HG03097 (cell line): ENCODE measurements around the gene TSHZ2.
"Not testable (repeated sequence)": the region's sequence is repeated elsewhere in the genome, so short reads cannot be mapped to it uniquely, and the experiment has no call there.

Experiments used
- ATAC-seq: cut with Tn5 transposase; IDR thresholded peaks from one replicate; pipeline ENCODE4 v1.9.1; 2021; ENCODE audit not compliant: unreplicated experiment, low FRiP score

Gene TSHZ2

GRCh38 chr20:53425941-53426340 lies 453.8 kb downstream of the TSHZ2 start:
- no peak for ATAC-seq

DNA sequence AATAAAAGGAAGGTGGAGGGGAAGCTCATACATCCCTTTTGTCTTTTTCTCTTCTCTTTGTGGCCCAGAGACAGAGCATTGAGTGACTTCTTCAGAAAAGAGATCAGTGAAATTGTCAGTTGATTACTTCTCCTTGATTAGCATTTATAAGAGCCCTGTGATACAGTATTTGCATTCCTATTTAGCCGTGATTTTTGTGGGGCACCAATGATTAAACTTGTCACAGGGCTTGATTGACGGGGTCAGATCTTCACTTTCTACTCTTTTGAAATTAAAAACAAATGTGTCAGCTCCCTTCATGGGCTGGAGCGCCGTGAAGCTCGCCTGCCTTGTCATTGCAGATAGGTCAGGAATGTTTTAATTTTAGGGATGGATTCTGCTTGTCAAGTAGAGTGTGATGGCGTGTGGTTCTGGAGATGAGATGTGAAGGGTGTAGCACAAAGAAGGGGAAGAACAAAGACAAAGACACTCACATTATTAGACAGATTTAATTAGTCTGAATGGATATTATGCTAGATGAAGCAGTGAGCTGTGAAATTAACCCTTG lies 454.7 kb downstream of the TSHZ2 start:
- no peak for ATAC-seq

DNA sequence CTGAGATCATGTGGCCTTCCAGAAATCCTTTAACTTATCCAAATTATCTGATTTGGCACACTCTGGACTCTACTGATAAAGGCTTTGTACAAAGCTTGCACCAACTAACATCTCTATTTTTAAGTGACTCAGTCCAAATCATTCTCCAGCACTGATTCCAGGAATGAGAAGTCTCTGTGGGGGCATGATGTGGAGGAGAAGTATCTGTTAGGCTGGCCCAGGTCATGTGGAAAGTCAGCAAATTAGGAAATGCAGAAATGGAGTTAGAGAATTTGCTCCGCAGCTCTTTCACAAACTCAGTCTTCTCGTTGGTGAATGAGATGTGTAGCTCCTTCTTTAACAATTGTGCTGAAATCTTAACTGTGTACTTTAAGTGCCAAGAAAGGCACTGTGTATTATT lies 455.8 kb downstream of the TSHZ2 start:
- ATAC-seq = no peak

DNA sequence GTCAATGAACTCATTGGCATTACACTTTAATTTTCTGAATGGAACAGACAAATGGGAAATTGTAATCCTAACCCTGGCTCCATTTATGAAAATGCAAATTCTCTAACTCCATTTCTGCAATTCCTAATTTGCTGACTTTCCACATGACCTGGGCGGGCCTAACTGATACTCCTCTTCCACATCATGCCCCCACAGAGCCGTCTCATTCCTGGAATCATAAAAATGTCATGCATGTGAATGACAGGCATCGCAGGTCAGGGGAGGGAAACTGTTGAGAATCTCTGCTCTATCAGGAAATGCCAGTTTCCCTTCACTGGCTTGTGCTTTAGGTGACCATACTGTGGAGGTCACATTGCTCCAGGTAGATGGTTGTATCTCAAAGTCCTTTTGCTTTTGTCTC lies 456.4 kb downstream of the TSHZ2 start:
- ATAC-seq = no peak

DNA sequence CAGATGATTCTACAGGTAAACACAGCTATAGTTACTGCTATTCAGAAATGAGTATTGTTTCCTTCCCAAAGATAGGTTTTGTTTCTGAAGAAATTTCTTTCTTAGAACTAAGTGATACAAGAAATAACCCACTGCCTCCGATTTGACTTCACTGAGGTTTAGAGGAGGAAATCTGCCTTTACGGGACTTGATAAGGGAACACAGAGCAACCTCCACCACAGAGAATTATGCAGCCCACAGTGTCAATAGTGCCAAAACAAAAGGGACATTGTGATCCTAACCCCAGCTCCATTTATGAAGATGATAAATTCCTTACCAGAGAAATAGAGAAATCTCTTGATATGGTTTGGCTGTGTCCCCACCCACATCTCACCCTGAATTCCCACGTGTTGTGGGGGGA lies 456.8 kb downstream of the TSHZ2 start:
- no peak for ATAC-seq

GRCh38 chr20:53434662-53435061 lies 462.5 kb downstream of the TSHZ2 start:
- ATAC-seq = no peak

DNA sequence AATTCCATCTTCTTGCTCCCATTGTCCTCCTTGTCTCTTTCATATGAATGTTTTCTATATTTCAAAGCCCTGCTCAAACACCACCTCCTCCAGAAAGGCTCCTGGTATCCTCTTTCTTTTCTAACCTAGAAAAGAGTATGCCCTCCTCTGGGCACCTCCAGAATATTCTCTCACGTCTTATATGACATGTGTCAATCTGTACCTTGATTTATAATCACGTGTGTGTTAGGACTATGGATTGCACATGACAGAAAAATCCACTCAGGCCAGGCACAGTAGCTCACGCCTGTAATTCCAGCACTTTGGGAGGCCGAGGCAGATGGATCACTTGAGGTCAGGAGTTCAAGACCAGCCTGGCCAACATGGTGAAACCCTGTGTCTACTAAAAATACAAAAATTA lies 464.8 kb downstream of the TSHZ2 start:
- not testable (repeated sequence) for ATAC-seq

DNA sequence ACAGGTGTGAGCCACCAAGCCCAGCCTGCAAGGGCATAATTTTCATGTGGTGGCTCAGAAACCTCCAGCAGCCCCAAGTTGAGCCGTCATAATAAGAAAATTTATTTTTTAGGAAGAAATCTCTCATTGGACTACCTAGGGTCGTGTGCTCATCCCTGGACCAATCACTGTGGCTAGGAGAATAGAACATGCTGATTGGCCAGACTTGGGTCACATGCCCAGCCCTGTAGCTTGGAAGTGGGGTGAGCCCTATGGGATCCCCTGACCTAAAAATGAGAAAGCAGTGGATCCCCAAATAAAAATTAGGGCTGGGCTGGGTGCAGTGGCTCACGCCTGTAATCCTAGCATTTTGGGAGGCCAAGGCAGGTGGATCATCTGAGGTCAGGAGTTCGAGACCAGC lies 466.2 kb downstream of the TSHZ2 start:
- ATAC-seq = no peak

- ATAC-seq = no peak
Measured at GRCh38 chr20:53439046-53439445, 466.9 kb downstream of the TSHZ2 start.

DNA sequence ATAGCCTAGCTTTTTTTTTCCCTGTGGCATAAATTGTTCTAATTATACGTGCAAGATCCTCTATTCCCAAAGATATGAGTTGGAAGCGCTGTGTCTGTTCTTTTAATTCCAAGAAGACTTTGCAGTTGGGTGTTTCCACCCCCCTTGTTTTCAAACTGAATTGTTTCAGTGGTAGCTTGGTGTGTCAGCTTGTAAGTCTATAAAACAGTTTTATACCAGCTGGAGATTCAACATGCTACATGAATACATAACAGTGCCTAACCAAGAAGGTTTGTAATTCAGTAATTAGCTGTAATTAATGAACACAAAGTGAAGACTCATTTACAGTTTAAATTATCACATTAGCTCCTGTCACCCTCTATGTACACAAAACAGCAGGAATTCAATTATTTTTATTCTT lies 467.5 kb downstream of the TSHZ2 start:
- ATAC-seq = no peak

- no peak for ATAC-seq
Measured at GRCh38 chr20:53444401-53445149, 472.4 kb downstream of the TSHZ2 start.

DNA sequence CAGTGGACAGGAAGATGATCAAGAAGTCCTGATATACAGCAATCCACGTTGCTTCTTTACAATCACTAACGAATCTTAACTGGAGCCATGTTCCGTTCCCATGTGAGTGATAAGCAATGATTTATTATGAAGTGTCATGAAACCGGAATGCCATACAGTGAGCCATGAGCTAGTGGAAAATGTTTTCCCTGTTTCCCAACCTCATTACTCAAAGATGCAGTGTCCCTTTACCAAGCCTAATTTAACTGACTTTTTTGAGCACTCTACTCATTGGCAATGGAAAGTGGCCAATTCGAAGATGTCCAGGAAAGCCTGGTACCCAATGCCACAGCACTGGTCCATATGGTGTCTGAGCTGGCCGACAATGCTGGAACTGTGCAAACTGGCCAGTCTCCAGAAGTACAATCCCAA lies 473.2 kb downstream of the TSHZ2 start:
- no peak for ATAC-seq

- no peak for ATAC-seq
Measured at GRCh38 chr20:53445932-53446331, 473.8 kb downstream of the TSHZ2 start.

DNA sequence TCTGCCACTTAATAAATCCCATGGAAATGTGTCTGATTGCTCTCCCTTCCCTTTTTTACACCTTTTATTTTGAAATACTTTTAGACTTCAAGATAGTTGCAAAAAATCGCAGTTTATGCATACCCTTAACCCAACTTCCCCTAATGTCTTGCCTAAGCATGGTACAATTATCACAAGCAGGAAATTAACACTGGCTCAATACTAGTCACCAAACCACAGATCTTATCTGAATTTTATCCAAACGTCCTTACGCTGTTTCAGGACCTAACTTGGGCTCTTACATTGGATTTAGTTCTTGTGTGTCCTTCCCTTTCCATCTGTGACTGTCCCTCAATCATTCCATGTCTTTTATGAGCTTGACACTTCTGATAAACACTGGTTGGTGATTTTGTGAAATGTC lies 475.2 kb downstream of the TSHZ2 start:
- ATAC-seq = no peak

DNA sequence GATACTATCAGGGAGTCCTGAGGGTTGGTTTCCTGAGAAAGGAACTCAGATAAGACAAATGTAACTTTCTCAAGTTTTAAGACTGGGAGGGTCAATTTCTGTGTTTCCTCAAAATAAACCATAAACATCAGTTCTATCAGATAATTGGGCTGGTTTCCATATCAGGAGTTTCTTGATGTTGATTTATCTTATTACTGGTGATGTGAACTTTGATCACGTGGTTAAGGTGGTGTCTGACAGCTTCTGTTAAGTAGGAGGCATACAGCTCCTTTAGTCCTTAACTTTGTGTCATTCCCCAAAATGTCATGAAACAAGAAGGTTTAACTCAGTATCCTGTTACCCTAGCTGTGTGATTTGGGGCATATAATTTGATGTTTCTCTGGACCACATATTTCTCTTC lies 476.3 kb downstream of the TSHZ2 start:
- no peak for ATAC-seq

GRCh38 chr20:53448875-53449274 lies 476.7 kb downstream of the TSHZ2 start:
- no peak for ATAC-seq

DNA sequence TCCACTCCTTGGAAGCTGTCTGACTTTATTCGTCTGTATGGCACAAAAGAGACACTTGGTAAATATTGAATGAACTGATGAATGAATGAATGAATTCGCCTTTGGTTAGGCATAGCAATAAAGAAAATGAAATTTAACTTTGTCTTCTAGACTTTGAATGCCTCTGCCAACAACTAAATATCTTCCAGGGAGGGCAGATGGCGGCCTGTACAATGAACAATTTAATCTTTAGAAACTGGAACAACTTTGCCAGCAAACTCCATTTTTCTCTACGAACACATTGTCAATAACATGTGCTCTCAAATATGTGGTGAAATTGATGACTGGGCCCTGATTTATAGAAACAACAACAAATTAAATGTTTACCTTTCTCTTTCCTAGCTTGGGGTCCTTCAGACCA lies 480.9 kb downstream of the TSHZ2 start:
- no peak for ATAC-seq

GRCh38 chr20:53454675-53455276 lies 482.6 kb downstream of the TSHZ2 start:
- ATAC-seq = no peak

GRCh38 chr20:53463101-53463972 lies 491.2 kb downstream of the TSHZ2 start:
- ATAC-seq = no peak

GRCh38 chr20:53466279-53466678 lies 494.1 kb downstream of the TSHZ2 start:
- ATAC-seq = no peak

DNA sequence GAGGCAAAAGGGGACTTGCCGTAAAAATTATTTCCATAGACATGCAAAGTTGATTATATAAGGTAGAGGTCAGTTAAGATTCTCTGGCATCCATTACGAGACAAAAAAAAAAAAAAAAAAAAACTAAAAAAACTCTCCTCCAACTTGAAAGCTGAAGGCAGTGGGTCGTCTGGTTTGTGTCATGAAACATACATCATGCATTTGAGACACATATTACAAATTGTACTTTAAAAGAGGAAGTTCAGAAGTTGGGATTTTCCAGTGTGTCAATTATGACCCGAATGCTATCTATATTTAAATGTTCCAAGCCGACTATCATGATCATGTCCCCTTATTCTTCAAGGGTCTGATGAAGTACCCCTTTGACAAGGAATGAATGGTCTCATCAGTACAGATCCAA lies 496.4 kb downstream of the TSHZ2 start:
- no peak for ATAC-seq
